ENCODE measurements around the gene FXYD5. TPM values are rescaled to one million over a fixed set of nuclear protein-coding genes. Genes with fewer than 3 reads are reported as not detected.

Gene FXYD5
- total and polyA plus RNA-seq, 2 donors from 2014 or later: 41.9 to 84.5 TPM

GRCh38 chr19:35206379-35206778 is 51.8 kb downstream of the FXYD5 start:
- intact Hi-C loops (cut with DNase I): no loop called here
- Histone ChIP-seq H3K4me3 (ENCODE audit: low read length in 3 of 3) (no peak overlapping the region), H3K4me1 (ENCODE audit: control insufficient read depth in 2 of 3, insufficient read depth in 2 of 3, low read depth in 1 of 3, low read length in 3 of 3) (no peaks in the 10 kb centered on the region), H3K36me3 (ENCODE audit: control insufficient read depth in 2 of 3, insufficient read depth in 3 of 3, low read length in 3 of 3) (no peaks in the 10 kb centered on the region), H3K27ac (ENCODE audit: low read depth in 2 of 2, low read length in 2 of 2) (peak overlapping the region in 1 of 2 donors; percentile 6), H3K9me3 (ENCODE audit: control insufficient read depth in 2 of 3, insufficient read depth in 1 of 3, low read length in 3 of 3) (no peaks in the 10 kb centered on the region), H3K9ac (ENCODE audit: low read length in 3 of 3) (no peak overlapping the region), H3K27me3 (ENCODE audit: control insufficient read depth, insufficient read depth, low read length) (no peaks in the 10 kb centered on the region)
- no peak for TF ChIP-seq CTCF (IDR thresholded peaks at IDR 0.05; ENCODE audit: borderline replicate concordance, extremely low read depth, insufficient read depth)
- FAIRE-seq: no peak
- no peak for DNase-seq

DNA sequence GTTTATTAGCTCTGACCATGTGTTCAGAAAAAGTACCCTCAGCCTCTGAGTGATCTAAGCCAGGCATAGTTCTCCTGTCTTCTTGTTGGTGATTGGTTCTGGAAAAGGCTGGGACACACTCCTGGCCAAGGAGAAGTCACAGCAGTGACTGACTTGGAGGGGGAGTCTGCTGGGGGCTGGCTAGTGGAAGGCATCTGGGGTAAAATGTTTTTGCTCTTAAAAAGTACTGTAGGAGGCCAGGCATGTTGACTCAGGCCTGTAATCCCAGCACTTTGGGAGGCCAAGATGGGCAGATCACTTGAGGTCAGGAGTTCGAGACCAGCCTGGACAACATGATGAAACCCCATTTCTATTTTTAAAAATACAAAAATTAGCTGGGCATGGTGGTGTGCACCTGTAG is 52.3 kb downstream of the FXYD5 start:
- Histone ChIP-seq H3K4me3 (ENCODE audit: low read length in 3 of 3) (no peak overlapping the region), H3K27ac (ENCODE audit: low read depth in 2 of 2, low read length in 2 of 2) (peak overlapping the region in 1 of 2 donors; percentile 6), H3K9ac (ENCODE audit: low read length in 3 of 3) (no peak overlapping the region), H3K9me3 (ENCODE audit: control insufficient read depth in 2 of 3, insufficient read depth in 1 of 3, low read length in 3 of 3) (no peaks in the 10 kb centered on the region), H3K27me3 (ENCODE audit: control insufficient read depth, insufficient read depth, low read length) (no peaks in the 10 kb centered on the region), H3K36me3 (ENCODE audit: control insufficient read depth in 2 of 3, insufficient read depth in 3 of 3, low read length in 3 of 3) (no peaks in the 10 kb centered on the region), H3K4me1 (ENCODE audit: control insufficient read depth in 2 of 3, insufficient read depth in 2 of 3, low read depth in 1 of 3, low read length in 3 of 3) (no peaks in the 10 kb centered on the region)
- intact Hi-C loops (cut with DNase I): no loop called here
- no peak for FAIRE-seq
- no peak for DNase-seq
- TF ChIP-seq CTCF (IDR thresholded peaks at IDR 0.05; ENCODE audit: borderline replicate concordance, extremely low read depth, insufficient read depth): no peak

DNA sequence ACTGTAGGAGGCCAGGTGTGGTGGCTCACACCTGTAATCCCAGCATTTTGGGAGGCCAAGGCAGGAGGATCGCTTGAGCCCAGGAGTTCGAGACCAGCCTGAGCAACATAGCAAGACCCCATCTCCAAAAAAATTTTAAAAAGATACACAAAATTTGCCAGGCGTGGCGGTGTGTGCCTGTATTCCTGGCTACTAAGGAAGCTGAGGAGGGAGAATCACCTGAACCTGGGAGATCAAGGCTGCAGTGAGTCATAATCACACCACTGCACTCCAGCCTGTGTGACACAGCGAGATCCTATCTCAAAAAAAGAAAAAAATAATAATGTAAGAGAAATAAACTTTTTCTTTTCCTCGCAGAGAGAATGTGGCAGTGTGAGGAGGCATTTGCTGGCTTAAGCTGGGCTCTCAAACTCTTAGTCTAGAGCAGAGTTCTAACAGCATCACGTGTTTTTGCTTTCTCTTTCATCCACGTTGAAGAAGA is 52.9 kb downstream of the FXYD5 start:
- DNase-seq (no peak), FAIRE-seq (no peak)
- Histone ChIP-seq H3K9ac (ENCODE audit: low read length in 3 of 3) (no peak overlapping the region), H3K4me3 (ENCODE audit: low read length in 3 of 3) (no peak overlapping the region), H3K27ac (ENCODE audit: low read depth in 2 of 2, low read length in 2 of 2) (no peak overlapping the region), H3K27me3 (ENCODE audit: control insufficient read depth, insufficient read depth, low read length) (no peaks in the 10 kb centered on the region), H3K36me3 (ENCODE audit: control insufficient read depth in 2 of 3, insufficient read depth in 3 of 3, low read length in 3 of 3) (no peaks in the 10 kb centered on the region), H3K9me3 (ENCODE audit: control insufficient read depth in 2 of 3, insufficient read depth in 1 of 3, low read length in 3 of 3) (no peaks in the 10 kb centered on the region), H3K4me1 (ENCODE audit: control insufficient read depth in 2 of 3, insufficient read depth in 2 of 3, low read depth in 1 of 3, low read length in 3 of 3) (no peaks in the 10 kb centered on the region)
- intact Hi-C loops (cut with DNase I): no loop called here
- TF ChIP-seq CTCF (IDR thresholded peaks at IDR 0.05; ENCODE audit: borderline replicate concordance, extremely low read depth, insufficient read depth): no peak

DNA sequence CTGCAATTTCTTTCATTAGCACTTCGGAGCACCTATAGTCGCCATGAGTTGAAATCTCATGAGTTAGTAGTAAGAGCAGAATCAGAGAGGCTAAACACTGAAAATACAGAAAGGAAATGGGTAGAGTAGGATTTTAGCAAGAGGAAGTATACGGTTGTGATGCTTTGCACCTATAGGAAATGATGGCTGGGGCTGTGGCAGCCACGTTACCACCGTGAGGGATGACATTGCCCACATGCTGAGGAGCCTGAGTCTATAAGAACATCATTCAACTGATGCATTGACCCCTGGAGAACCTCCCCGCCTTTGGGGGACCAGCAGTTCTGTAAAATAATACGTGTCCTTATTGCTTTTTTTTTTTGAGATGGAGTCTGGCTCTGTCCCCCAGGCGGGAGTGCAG is 53.6 kb downstream of the FXYD5 start:
- intact Hi-C loops (cut with DNase I): no loop called here
- H3K27me3 ChIP-seq (ENCODE audit: control insufficient read depth, insufficient read depth, low read length): no peaks in the 10 kb centered on the region
- no peaks in the 10 kb centered on the region for H3K4me1 ChIP-seq (ENCODE audit: control insufficient read depth in 2 of 3, insufficient read depth in 2 of 3, low read depth in 1 of 3, low read length in 3 of 3)
- H3K4me3 ChIP-seq (ENCODE audit: low read length in 3 of 3): no peak overlapping the region
- no peak for TF ChIP-seq CTCF (IDR thresholded peaks at IDR 0.05; ENCODE audit: borderline replicate concordance, extremely low read depth, insufficient read depth)
- no peaks in the 10 kb centered on the region for H3K9me3 ChIP-seq (ENCODE audit: control insufficient read depth in 2 of 3, insufficient read depth in 1 of 3, low read length in 3 of 3)
- H3K36me3 ChIP-seq (ENCODE audit: control insufficient read depth in 2 of 3, insufficient read depth in 3 of 3, low read length in 3 of 3): no peaks in the 10 kb centered on the region
- H3K9ac ChIP-seq (ENCODE audit: low read length in 3 of 3): no peak overlapping the region
- no peak for DNase-seq
- no peak overlapping the region for H3K27ac ChIP-seq (ENCODE audit: low read depth in 2 of 2, low read length in 2 of 2)
- FAIRE-seq: no peak
